Mesenchymal stem cell (in vitro differentiated cells and primary cell): Measurements from ENCODE around the gene FMNL1.
A peak's percentile ranks its signal among the peaks of the same experiment; 100 is the strongest.

Experiments
- DNase-seq: peaks from one replicate; pipeline ENCODE4 v3.0.0-alpha.2; 2013
- H2AFZ ChIP-seq: one replicate; pipeline ENCODE4 v1.6.1; 2013; ENCODE audit warnings: low read depth, mild to moderate bottlenecking, control low read depth, inconsistent platforms, low read length, moderate library complexity
- H2AK5ac ChIP-seq: 2 replicates; pipeline ENCODE4 v1.6.1; 2013; ENCODE audit warnings: low read length, moderate library complexity, mild to moderate bottlenecking, inconsistent platforms; ENCODE audit not compliant: severe bottlenecking
- H2BK120ac ChIP-seq: one replicate; pipeline ENCODE4 v1.6.1; 2013; ENCODE audit warnings: low read depth, mild to moderate bottlenecking, inconsistent platforms, low read length, moderate library complexity
- H2BK12ac ChIP-seq, 2 experiments: one replicate each; pipeline ENCODE4 v1.6.1; 2013; ENCODE audit warnings: inconsistent platforms in 2 of 2, low read length in 2 of 2, mild to moderate bottlenecking in 2 of 2, moderate library complexity in 2 of 2, control low read depth in 1 of 2
- H2BK15ac ChIP-seq: one replicate; pipeline ENCODE4 v1.6.1; 2013; ENCODE audit warnings: mild to moderate bottlenecking, low read depth, inconsistent platforms; ENCODE audit not compliant: poor library complexity, severe bottlenecking
- H2BK5ac ChIP-seq: 2 replicates; pipeline ENCODE4 v1.6.1; 2013; ENCODE audit warnings: low read depth, mild to moderate bottlenecking, low read length, control low read depth, inconsistent platforms; ENCODE audit not compliant: poor library complexity, severe bottlenecking
- H3K14ac ChIP-seq, 2 experiments: one replicate each; pipeline ENCODE4 v1.6.1; 2013; ENCODE audit warnings: inconsistent platforms in 2 of 2, low read length in 2 of 2, control low read depth in 1 of 2, mild to moderate bottlenecking in 1 of 2, moderate library complexity in 1 of 2
- H3K18ac ChIP-seq, 2 experiments: one replicate each; pipeline ENCODE4 v1.6.1; 2013; ENCODE audit warnings: inconsistent platforms in 2 of 2, low read length in 2 of 2, control low read depth in 1 of 2, low read depth in 1 of 2, mild to moderate bottlenecking in 1 of 2
- H3K23ac ChIP-seq, 2 experiments: one replicate each; pipeline ENCODE4 v1.6.1; 2013; ENCODE audit warnings: inconsistent platforms in 2 of 2, low read length in 2 of 2, mild to moderate bottlenecking in 2 of 2, moderate library complexity in 2 of 2, control low read depth in 1 of 2
- H3K27ac ChIP-seq: 2 replicates; pipeline ENCODE4 v1.5.1; 2013; ENCODE audit warnings: mild to moderate bottlenecking, moderate library complexity, low read length, control low read depth, inconsistent platforms; ENCODE audit not compliant: poor library complexity, severe bottlenecking
- H3K27me3 ChIP-seq, 2 experiments: 2 replicates each; pipeline versions ENCODE4 v1.6.1 to v1.7.0; 2013; ENCODE audit warnings: low read length in 2 of 2, mild to moderate bottlenecking in 2 of 2, moderate library complexity in 2 of 2, control low read depth in 1 of 2, inconsistent platforms in 1 of 2; ENCODE audit not compliant: control insufficient read depth in 1 of 2, insufficient read depth in 1 of 2
- H3K36me3 ChIP-seq, 2 experiments: 2 replicates each; pipeline versions ENCODE4 v1.6.1 to v1.7.0; 2013; ENCODE audit warnings: low read length in 2 of 2, control low read depth in 1 of 2, inconsistent platforms in 1 of 2, low read depth in 1 of 2, mild to moderate bottlenecking in 1 of 2; ENCODE audit not compliant: insufficient read depth in 2 of 2, control insufficient read depth in 1 of 2
- H3K4ac ChIP-seq, 2 experiments: one replicate each; pipeline ENCODE4 v1.6.1; 2013; ENCODE audit warnings: inconsistent platforms in 2 of 2, low read length in 2 of 2, mild to moderate bottlenecking in 2 of 2, moderate library complexity in 2 of 2, control low read depth in 1 of 2, low read depth in 1 of 2
- H3K4me1 ChIP-seq: 2 replicates; pipeline ENCODE4 v1.6.1; 2013; ENCODE audit warnings: low read depth, low read length, control low read depth; ENCODE audit not compliant: control insufficient read depth, insufficient read depth
- H3K4me2 ChIP-seq: 2 replicates; pipeline ENCODE4 v1.6.1; 2013; ENCODE audit warnings: low read length, mild to moderate bottlenecking, inconsistent platforms; ENCODE audit not compliant: poor library complexity, severe bottlenecking
- H3K4me3 ChIP-seq, 2 experiments: 2 replicates each; pipeline versions ENCODE4 v1.5.1 to v1.7.0; 2013; ENCODE audit warnings: low read length in 2 of 2, mild to moderate bottlenecking in 2 of 2, control low read depth in 1 of 2, low read depth in 1 of 2; ENCODE audit not compliant: insufficient read depth in 1 of 2
- H3K79me1 ChIP-seq: replicated peaks from 2 replicates; pipeline ENCODE4 v1.6.1; 2013; ENCODE audit warnings: mild to moderate bottlenecking, control low read depth, low read length, inconsistent platforms; ENCODE audit not compliant: poor library complexity, severe bottlenecking
- H3K9ac ChIP-seq: 2 replicates; pipeline ENCODE4 v1.7.0; 2013; ENCODE audit warnings: mild to moderate bottlenecking, low read length, moderate library complexity
- H3K9me3 ChIP-seq: 2 replicates; pipeline ENCODE4 v1.7.0; 2013; ENCODE audit warnings: mild to moderate bottlenecking, low read length; ENCODE audit not compliant: control insufficient read depth
- H4K8ac ChIP-seq: one replicate; pipeline ENCODE4 v1.6.1; 2013; ENCODE audit warnings: inconsistent platforms, mild to moderate bottlenecking, low read length, moderate library complexity
- H4K91ac ChIP-seq: one replicate; pipeline ENCODE4 v1.6.1; 2013; ENCODE audit warnings: mild to moderate bottlenecking, low read length, inconsistent platforms
- WGBS: methylation state at CpG from one replicate; pipeline ENCODE4 v1.1.7; 2013; ENCODE audit warnings: mixed read lengths; 5-methylcytosine and 5-hydroxymethylcytosine counted together

The FMNL1 gene

DNA sequence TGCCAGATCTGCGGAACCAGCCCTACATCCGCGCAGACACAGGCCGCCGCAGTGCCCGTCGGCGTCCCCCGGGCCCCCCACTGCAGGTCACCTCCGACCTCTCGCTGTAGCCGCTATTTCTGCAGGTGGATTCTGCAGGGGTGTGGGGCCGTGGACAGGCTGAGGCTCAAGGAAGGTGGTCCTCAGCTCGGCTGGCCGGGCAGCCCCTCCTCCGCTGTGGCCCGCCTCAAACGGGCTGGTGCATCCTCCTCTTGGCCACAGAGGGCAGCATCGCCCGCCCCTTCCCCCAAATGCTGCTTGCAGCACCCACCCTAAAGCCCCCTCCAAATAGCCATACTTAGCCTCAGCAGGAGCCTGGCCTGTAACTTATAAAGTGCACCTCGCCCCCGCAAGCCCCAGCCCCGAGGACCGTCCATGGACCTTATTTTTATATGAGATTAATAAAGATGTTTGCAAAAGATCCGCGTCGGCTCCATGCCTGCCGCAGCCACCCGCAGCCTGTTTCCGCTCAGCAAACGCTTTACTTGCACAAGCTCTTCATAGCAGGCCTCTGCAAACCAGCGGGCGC is 25.3 kb downstream of the FMNL1 start:
- no peak overlapping the region for H2BK120ac ChIP-seq
- H2BK5ac ChIP-seq: no peak overlapping the region
- H3K23ac ChIP-seq: no peak overlapping the region
- peak overlapping the region in 1 of 2 experiments; percentile 85 for H3K14ac ChIP-seq
- peak overlapping the region; percentile 71 for H3K9ac ChIP-seq
- no peak overlapping the region for H3K4ac ChIP-seq
- peak overlapping the region; percentile 72 to 81 for H3K4me3 ChIP-seq
- peak overlapping the region; percentile 70 for H2AFZ ChIP-seq
- H3K27me3 ChIP-seq: peaks cover 0 to 38% of the 10 kb centered on the region in 2 experiments
- peak overlapping the region; percentile 71 for H2BK15ac ChIP-seq
- DNase-seq: peak; percentile 50
- H2BK12ac ChIP-seq: peak overlapping the region in 1 of 2 experiments; percentile 15
- peak overlapping the region in 1 of 2 experiments; percentile 68 for H3K18ac ChIP-seq
- no peak overlapping the region for H4K91ac ChIP-seq
- peak overlapping the region; percentile 85 for H4K8ac ChIP-seq
- 9% methylated on average over 25 of the region's 33 CpGs for WGBS
- H3K9me3 ChIP-seq: no peaks in the 10 kb centered on the region
- peak overlapping the region; percentile 98 for H3K4me2 ChIP-seq
- H3K27ac ChIP-seq: peak overlapping the region; percentile 78
- H3K79me1 ChIP-seq: peaks cover 19% of the 10 kb centered on the region
- H2AK5ac ChIP-seq: no peak overlapping the region
- peaks cover 20% of the 10 kb centered on the region for H3K4me1 ChIP-seq
- H3K36me3 ChIP-seq: peaks cover 26 to 34% of the 10 kb centered on the region in 2 experiments

DNA sequence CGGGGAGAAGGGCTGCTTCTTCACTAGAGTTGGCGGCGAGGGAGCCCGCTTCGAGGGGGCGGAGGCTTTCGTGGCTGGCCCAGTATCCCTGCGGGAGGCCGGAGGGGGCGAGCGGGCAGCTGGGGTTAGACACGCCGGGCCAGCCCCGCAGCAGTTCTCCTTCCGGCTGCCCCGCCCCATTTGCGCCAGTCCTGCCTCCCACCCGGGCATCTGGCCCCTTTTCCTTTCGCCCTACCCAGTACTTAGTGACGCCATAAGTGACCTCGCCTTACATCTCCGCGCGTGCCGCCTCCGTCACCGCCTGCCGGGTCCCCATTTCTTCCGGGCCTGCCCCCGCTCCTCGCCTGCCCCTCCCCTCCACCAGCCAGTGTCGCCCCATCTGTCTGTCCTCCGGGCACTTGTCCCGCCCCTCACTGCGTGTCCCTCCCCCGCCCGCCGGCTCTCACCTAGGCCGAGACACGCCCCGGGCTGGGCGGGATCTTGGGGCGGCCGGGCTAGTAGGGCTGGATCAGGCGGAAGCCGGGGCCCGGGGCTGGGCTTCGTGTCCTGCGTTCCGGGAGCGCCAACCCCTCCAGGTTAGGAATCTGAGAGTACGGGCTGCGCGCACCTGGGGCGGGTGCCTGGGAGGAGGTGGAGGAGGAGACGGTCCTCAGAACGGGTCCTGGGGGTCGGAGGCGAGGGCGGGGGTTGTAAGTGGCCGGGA is 25.9 kb downstream of the FMNL1 start:
- Histone ChIP-seq H3K18ac (peak overlapping the region in 1 of 2 experiments; percentile 68), H3K4me3 (peak overlapping the region; percentile 72 to 81)
- WGBS: 1% methylated on average over 59 of the region's 61 CpGs

DNA sequence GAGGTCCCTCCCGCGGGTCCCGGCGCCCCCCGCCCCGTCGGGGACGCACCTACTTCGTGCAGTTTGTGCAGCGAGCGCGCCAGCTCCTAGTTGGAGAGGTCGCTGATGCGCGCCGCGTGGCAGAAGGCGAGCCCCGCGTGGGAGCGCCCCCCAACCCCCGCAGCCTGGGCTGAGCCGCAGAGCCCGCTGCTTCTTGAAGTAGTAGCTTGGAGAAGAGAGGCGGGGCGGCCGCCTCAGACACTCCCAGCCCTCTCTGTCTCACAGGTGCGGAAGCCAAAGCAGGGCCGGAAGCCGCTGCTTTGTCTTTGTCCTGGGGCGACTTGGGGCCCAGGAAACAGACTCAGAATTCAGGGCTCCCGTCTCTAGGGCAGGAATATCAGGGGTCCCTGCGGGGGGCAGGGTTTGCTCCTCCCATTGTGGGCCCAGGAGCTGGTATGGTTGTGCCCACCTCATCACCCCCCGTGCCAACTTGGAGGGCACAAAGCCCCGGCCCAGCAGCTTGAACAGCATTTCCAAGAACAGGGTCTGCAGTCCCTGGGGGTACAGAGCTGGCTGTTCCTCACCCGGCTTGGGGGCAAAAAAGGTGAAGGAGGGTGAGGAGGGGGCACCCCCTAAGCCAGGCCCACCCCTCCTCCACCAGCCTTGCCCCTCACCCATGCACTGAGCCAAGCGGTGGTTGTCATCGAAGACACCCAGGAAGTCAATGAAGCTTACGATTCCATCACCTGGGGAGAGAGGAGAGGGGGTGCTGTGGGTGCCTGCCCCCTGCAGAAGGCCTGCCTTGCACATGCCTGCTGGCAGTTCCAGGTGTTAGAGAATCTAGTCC is 26.7 kb downstream of the FMNL1 start:
- H3K9me3 ChIP-seq: no peaks in the 10 kb centered on the region
- peak overlapping the region; percentile 79 for H4K8ac ChIP-seq
- H3K36me3 ChIP-seq: peaks cover 26 to 27% of the 10 kb centered on the region in 2 experiments
- peak overlapping the region; percentile 65 for H4K91ac ChIP-seq
- peak overlapping the region; percentile 72 for H2AFZ ChIP-seq
- DNase-seq: no peak
- peaks cover 19% of the 10 kb centered on the region for H3K79me1 ChIP-seq
- peak overlapping the region in 1 of 2 experiments; percentile 81 for H3K4me3 ChIP-seq
- H2BK120ac ChIP-seq: peak overlapping the region; percentile 69
- peak overlapping the region in 1 of 2 experiments; percentile 61 for H3K18ac ChIP-seq
- no peak overlapping the region for H3K27ac ChIP-seq
- peak overlapping the region; percentile 98 for H3K4me2 ChIP-seq
- no peak overlapping the region for H2BK5ac ChIP-seq
- H2BK12ac ChIP-seq: peak overlapping the region in 1 of 2 experiments; percentile 55
- peaks cover 18% of the 10 kb centered on the region for H3K4me1 ChIP-seq
- peak overlapping the region in 1 of 2 experiments; percentile 20 for H3K4ac ChIP-seq
- no peak overlapping the region for H3K23ac ChIP-seq
- peak overlapping the region; percentile 80 for H2AK5ac ChIP-seq
- peaks cover 0 to 40% of the 10 kb centered on the region in 2 experiments for H3K27me3 ChIP-seq
- H2BK15ac ChIP-seq: peak overlapping the region; percentile 23
- WGBS: 10% methylated on average over 38 of the region's 39 CpGs
- H3K14ac ChIP-seq: no peak overlapping the region
- H3K9ac ChIP-seq: peak overlapping the region; percentile 71

More for the DNA sequence above, 25.9 kb downstream of the FMNL1 start:
- H3K14ac ChIP-seq: peak overlapping the region in 1 of 2 experiments; percentile 57
- peak overlapping the region; percentile 85 for H4K8ac ChIP-seq
- H3K23ac ChIP-seq: peak overlapping the region in 1 of 2 experiments; percentile 51
- H2BK120ac ChIP-seq: peak overlapping the region; percentile 69
- H2AK5ac ChIP-seq: no peak overlapping the region
- peak overlapping the region; percentile 71 for H3K9ac ChIP-seq
- peak overlapping the region in 1 of 2 experiments; percentile 7 for H2BK12ac ChIP-seq
- H4K91ac ChIP-seq: peak overlapping the region; percentile 65
- H3K4ac ChIP-seq: no peak overlapping the region
- H2BK15ac ChIP-seq: peak overlapping the region; percentile 71
- H3K9me3 ChIP-seq: no peaks in the 10 kb centered on the region
- peaks cover 26 to 31% of the 10 kb centered on the region in 2 experiments for H3K36me3 ChIP-seq
- peak; percentile 91 for DNase-seq
- no peak overlapping the region for H2BK5ac ChIP-seq
- H3K27me3 ChIP-seq: peaks cover 0 to 36% of the 10 kb centered on the region in 2 experiments
- peak overlapping the region; percentile 78 for H3K27ac ChIP-seq
- H3K4me1 ChIP-seq: peaks cover 18% of the 10 kb centered on the region
- H2AFZ ChIP-seq: peak overlapping the region; percentile 72
- H3K79me1 ChIP-seq: peaks cover 19% of the 10 kb centered on the region
- H3K4me2 ChIP-seq: peak overlapping the region; percentile 98
